ENCODE data around the gene NDUFA8. TPM values are rescaled to one million over a fixed set of nuclear protein-coding genes. Genes with fewer than 3 reads are reported as not detected.

Gene NDUFA8
- total and polyA plus RNA-seq, 10 donors, result 27.8 to 72.7 (median 29.8) TPM

GRCh38 chr9:122121391-122121790 lies 38.2 kb downstream of the NDUFA8 start:
- Histone ChIP-seq H3K27me3 (replicated peaks in 1 of 7) (peaks cover 0 to 33% (median 11%) of the 10 kb centered on the region in 7 donors), H3K27ac (no peak overlapping the region), H3K4me3 (no peak overlapping the region), H3K4me1 (peaks cover 3 to 29% (median 21%) of the 10 kb centered on the region in 6 donors), H3K9me3 (peaks cover 0 to 6% (median 0%) of the 10 kb centered on the region in 8 donors), H3K36me3 (no peaks in the 10 kb centered on the region)
- no peak for DNase-seq
- intact Hi-C loops (cut with DNase I; ENCODE audit: low total_unique reads), result loop anchor here (10.0 kb wide), 2 partner anchors 333 to 693 kb away; no protein-coding TSS in a partner anchor
- TF ChIP-seq POLR2AphosphoS5 (IDR thresholded peaks at IDR 0.05) (no peak), POLR2A (IDR thresholded peaks at IDR 0.05) (no peak), CTCF (IDR thresholded peaks at IDR 0.05 in 8 of 11, conservative IDR thresholded peaks at IDR 0.05 in 3 of 11) (no peak)
- 90 to 97% (median 94%) methylated on average over 5 to 10 of the region's 10 CpGs for WGBS, 5 donors

GRCh38 chr9:122120316-122121071 lies 39.1 kb downstream of the NDUFA8 start:
- H3K4me1 ChIP-seq, result peaks cover 0 to 29% (median 13%) of the 10 kb centered on the region in 6 donors
- TF ChIP-seq CTCF (IDR thresholded peaks at IDR 0.05 in 8 of 11, conservative IDR thresholded peaks at IDR 0.05 in 3 of 11), result no peak
- no peak for TF ChIP-seq POLR2A (IDR thresholded peaks at IDR 0.05)
- no peak for TF ChIP-seq POLR2AphosphoS5 (IDR thresholded peaks at IDR 0.05)
- no peak overlapping the region for H3K4me3 ChIP-seq
- H3K36me3 ChIP-seq, result no peaks in the 10 kb centered on the region
- no peak for DNase-seq
- intact Hi-C loops (cut with DNase I; ENCODE audit: low total_unique reads), result loop anchor here (10.0 kb wide), 2 partner anchors 334 to 694 kb away; no protein-coding TSS in a partner anchor
- H3K27me3 ChIP-seq (replicated peaks in 1 of 7), result peaks cover 0 to 28% (median 2%) of the 10 kb centered on the region in 7 donors
- H3K27ac ChIP-seq, result no peak overlapping the region
- 40 to 86% (median 78%) methylated on average over 2 to 10 of the region's 10 CpGs for WGBS, 5 donors
- peaks cover 0 to 6% (median 0%) of the 10 kb centered on the region in 8 donors for H3K9me3 ChIP-seq

- no peak for TF ChIP-seq POLR2A (IDR thresholded peaks at IDR 0.05)
- no peak for TF ChIP-seq CTCF (IDR thresholded peaks at IDR 0.05 in 8 of 11, conservative IDR thresholded peaks at IDR 0.05 in 3 of 11)
- no peak for TF ChIP-seq POLR2AphosphoS5 (IDR thresholded peaks at IDR 0.05)
- Histone ChIP-seq H3K27ac (no peak overlapping the region), H3K4me3 (no peak overlapping the region), H3K9me3 (peaks cover 0 to 6% (median 0%) of the 10 kb centered on the region in 8 donors), H3K36me3 (no peaks in the 10 kb centered on the region), H3K4me1 (peaks cover 0 to 28% (median 7%) of the 10 kb centered on the region in 6 donors), H3K27me3 (replicated peaks in 1 of 7) (peaks cover 0 to 24% (median 0%) of the 10 kb centered on the region in 7 donors)
- WGBS, 5 donors, result 92 to 94% (median 93%) methylated on average over 4 to 5 of the region's 5 CpGs
- intact Hi-C loops (cut with DNase I; ENCODE audit: low total_unique reads), result loop anchor here (10.0 kb wide), 2 partner anchors 335 to 695 kb away; no protein-coding TSS in a partner anchor
- DNase-seq, result no peak
Observed at GRCh38 chr9:122119721-122120120, 39.9 kb downstream of the NDUFA8 start.

GRCh38 chr9:122119166-122119521 lies 40.4 kb downstream of the NDUFA8 start:
- no peak for DNase-seq
- peaks cover 0 to 6% (median 0%) of the 10 kb centered on the region in 8 donors for H3K9me3 ChIP-seq
- no peak overlapping the region for H3K4me3 ChIP-seq
- TF ChIP-seq POLR2AphosphoS5 (IDR thresholded peaks at IDR 0.05) (no peak), POLR2A (IDR thresholded peaks at IDR 0.05) (no peak), CTCF (IDR thresholded peaks at IDR 0.05 in 8 of 11, conservative IDR thresholded peaks at IDR 0.05 in 3 of 11) (no peak)
- H3K4me1 ChIP-seq, result peaks cover 0 to 28% (median 6%) of the 10 kb centered on the region in 6 donors
- intact Hi-C loops (cut with DNase I; ENCODE audit: low total_unique reads), result no loop called here
- peaks cover 0 to 19% (median 0%) of the 10 kb centered on the region in 7 donors for H3K27me3 ChIP-seq (replicated peaks in 1 of 7)
- no peak overlapping the region for H3K27ac ChIP-seq
- 89 to 95% (median 93%) methylated on average over 13 of the region's 13 CpGs for WGBS, 5 donors
- no peaks in the 10 kb centered on the region for H3K36me3 ChIP-seq
